NCI-H345 treated with DMSO at 0.1 percent for 48 hours (cell line): ENCODE data around the gene KRABD2.
A peak's percentile ranks its signal among the peaks of the same experiment; 100 is the strongest.
"Not testable (repeated sequence)": the region's sequence is repeated elsewhere in the genome, so short reads cannot be mapped to it uniquely, and the experiment has no call there.

Experiments
- DNase-seq: peaks from one replicate; lab custom pipeline; 2025; ENCODE audit not compliant: unreplicated experiment; lab: John Stamatoyannopoulos, UW

KRABD2 gene

GRCh38 chr17:8392674-8393469, 16.4 kb upstream of the KRABD2 start:
- DNase-seq = no peak

- no peak for DNase-seq
Observed at GRCh38 chr17:8392274-8392673, 15.8 kb upstream of the KRABD2 start.

- no peak for DNase-seq
Observed at GRCh38 chr17:8391711-8392110, 15.2 kb upstream of the KRABD2 start.

GRCh38 chr17:8387914-8388651, 11.6 kb upstream of the KRABD2 start:
- no peak for DNase-seq

GRCh38 chr17:8386841-8387240, 10.3 kb upstream of the KRABD2 start:
- DNase-seq = no peak

- DNase-seq = no peak
Observed at GRCh38 chr17:8384801-8385378, 8.4 kb upstream of the KRABD2 start.

- peak; percentile 90 for DNase-seq
Observed at GRCh38 chr17:8383143-8383822, 6.8 kb upstream of the KRABD2 start, which contains the start of gene RPL26. TSS of gene RPL26 (minus strand) at chr17:8383193. CDS start at chr17:8382310, 883 bp downstream.

GRCh38 chr17:8382880-8383142, 6.3 kb upstream of the KRABD2 start:
- no peak for DNase-seq

GRCh38 chr17:8382052-8382879, 5.8 kb upstream of the KRABD2 start:
- no peak for DNase-seq

- DNase-seq = no peak
Observed at GRCh38 chr17:8380049-8380448, 3.5 kb upstream of the KRABD2 start.

GRCh38 chr17:8378117-8378516, 1.6 kb upstream of the KRABD2 start:
- DNase-seq = not testable (repeated sequence)

- DNase-seq = no peak
Observed at GRCh38 chr17:8377422-8377821, 918 bp upstream of the KRABD2 start.

- no peak for DNase-seq
Observed at GRCh38 chr17:8375738-8376259, 705 bp downstream of the KRABD2 start.

- DNase-seq = not testable (repeated sequence)
Observed at GRCh38 chr17:8373856-8374255, 2.6 kb downstream of the KRABD2 start.

GRCh38 chr17:8372422-8372821, 4.1 kb downstream of the KRABD2 start:
- no peak for DNase-seq

- no peak for DNase-seq
Observed at GRCh38 chr17:8371786-8372185, 4.7 kb downstream of the KRABD2 start.

- no peak for DNase-seq
Observed at GRCh38 chr17:8369944-8370343, 6.6 kb downstream of the KRABD2 start.

GRCh38 chr17:8368193-8368592, 8.3 kb downstream of the KRABD2 start:
- no peak for DNase-seq

- no peak for DNase-seq
Observed at GRCh38 chr17:8366231-8366630, 10.3 kb downstream of the KRABD2 start.

- no peak for DNase-seq
Observed at GRCh38 chr17:8365143-8365542, 11.4 kb downstream of the KRABD2 start.
